Mucosa of stomach (tissue), 1 donor: Measurements from ENCODE around the gene DNAI2.

Experiments
- H3K27me3 ChIP-seq: one replicate; pipeline ENCODE4 v1.7.0; 2013; ENCODE audit warnings: mild to moderate bottlenecking, low read length; ENCODE audit not compliant: control insufficient read depth, insufficient read depth
- H3K36me3 ChIP-seq: one replicate; pipeline ENCODE4 v1.7.0; 2013; ENCODE audit warnings: low read length; ENCODE audit not compliant: control insufficient read depth, insufficient read depth
- H3K4me1 ChIP-seq: one replicate; pipeline ENCODE4 v1.7.0; 2013; ENCODE audit warnings: mild to moderate bottlenecking, low read length; ENCODE audit not compliant: control insufficient read depth, insufficient read depth
- H3K4me3 ChIP-seq: one replicate; pipeline ENCODE4 v1.7.0; 2013; ENCODE audit warnings: low read length
- H3K9ac ChIP-seq: one replicate; pipeline ENCODE4 v1.7.0; 2013; ENCODE audit warnings: mild to moderate bottlenecking, low read length, moderate library complexity
- H3K9me3 ChIP-seq: one replicate; pipeline ENCODE4 v1.7.0; 2013; ENCODE audit warnings: mild to moderate bottlenecking, low read length, moderate library complexity; ENCODE audit not compliant: control insufficient read depth
- donor health status: Pancreatic carcinoma.

The DNAI2 gene

DNA sequence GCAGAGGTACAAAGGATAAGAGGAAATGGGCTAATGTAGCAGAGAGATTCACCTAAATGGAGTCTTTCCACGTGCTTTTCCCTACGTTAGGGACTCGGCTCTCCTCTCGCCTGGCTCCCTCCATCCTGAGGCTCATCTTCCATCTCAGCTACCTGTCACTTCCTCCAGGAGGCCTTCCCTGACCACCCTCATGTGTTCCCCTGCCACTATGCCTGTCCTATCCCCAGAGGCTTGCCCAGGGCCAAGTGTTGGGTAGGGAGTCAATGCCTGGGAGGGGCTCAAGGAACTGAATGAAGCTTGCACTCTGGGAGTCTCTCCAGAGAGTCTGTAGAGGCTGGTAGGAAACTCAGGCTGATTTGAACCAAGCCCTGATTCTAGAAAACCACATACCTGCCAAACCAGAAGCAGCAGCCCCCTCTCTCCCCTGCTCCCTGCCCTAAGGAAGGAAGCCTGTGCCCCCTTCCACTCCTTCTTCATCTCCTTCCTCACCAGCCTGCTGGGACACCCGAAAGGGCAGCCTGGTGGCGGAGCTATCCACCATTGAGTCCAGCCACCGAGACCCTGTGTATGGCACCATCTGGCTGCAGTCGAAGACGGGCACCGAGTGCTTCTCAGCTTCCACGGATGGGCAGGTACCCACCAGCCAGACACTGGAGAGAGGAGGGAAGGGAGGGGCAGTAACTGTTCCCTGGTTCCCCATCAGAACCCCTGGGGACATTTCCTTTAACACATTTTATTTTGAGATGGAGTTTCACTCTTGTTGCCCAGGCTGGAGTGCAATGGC, 25.4 kb downstream of the DNAI2 start:
- Histone ChIP-seq H3K9ac (no peak overlapping the region), H3K27me3 (peaks cover 15% of the 10 kb centered on the region), H3K36me3 (no peaks in the 10 kb centered on the region), H3K9me3 (no peaks in the 10 kb centered on the region), H3K4me1 (peaks cover 10% of the 10 kb centered on the region), H3K4me3 (no peak overlapping the region)

DNA sequence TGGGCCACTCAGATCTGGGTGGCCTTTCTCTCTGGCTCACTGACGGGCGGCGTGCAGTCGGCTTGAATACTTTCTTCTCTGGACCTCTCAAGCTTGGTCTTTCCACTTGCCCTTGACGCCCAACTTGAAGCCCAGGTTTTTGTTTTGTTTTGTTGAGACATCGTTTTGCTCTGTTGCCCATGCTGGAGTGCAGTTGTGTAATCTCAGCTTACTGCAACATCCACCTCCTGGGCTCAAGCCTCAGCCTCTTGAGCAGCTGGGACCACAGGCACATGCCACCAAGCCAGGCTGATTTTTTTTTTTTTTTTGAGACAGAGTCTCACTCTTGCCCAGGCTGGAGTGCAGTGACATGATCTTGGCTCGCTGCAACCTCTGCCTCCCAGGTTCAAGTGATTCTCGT, 29.3 kb downstream of the DNAI2 start:
- no peaks in the 10 kb centered on the region for H3K9me3 ChIP-seq
- H3K36me3 ChIP-seq, result no peaks in the 10 kb centered on the region
- H3K27me3 ChIP-seq, result peaks cover 15% of the 10 kb centered on the region
- no peak overlapping the region for H3K9ac ChIP-seq
- no peaks in the 10 kb centered on the region for H3K4me1 ChIP-seq
- H3K4me3 ChIP-seq, result no peak overlapping the region

DNA sequence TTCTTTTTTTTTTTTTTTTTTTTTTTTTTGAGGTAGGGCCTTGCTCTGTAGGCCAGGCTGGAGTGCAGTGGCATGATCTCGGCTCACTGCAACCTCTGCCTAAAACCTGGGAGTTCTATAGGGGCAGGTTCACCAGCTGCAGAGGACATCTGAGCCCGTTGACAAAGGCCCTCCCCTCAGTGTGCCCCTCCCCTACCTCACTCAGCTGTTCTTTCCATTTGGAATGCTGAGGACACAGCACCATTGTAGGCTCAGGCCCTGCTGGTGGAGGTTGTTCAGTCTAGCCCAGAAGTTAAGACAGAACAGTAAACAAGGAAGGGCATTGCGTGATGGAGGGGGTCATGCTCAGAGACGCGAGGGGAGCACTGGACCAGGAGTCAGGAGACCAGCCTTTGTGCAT, 30.1 kb downstream of the DNAI2 start:
- no peak overlapping the region for H3K4me3 ChIP-seq
- H3K9me3 ChIP-seq, result no peaks in the 10 kb centered on the region
- no peaks in the 10 kb centered on the region for H3K4me1 ChIP-seq
- peaks cover 8% of the 10 kb centered on the region for H3K27me3 ChIP-seq
- H3K9ac ChIP-seq, result no peak overlapping the region
- H3K36me3 ChIP-seq, result no peaks in the 10 kb centered on the region

DNA sequence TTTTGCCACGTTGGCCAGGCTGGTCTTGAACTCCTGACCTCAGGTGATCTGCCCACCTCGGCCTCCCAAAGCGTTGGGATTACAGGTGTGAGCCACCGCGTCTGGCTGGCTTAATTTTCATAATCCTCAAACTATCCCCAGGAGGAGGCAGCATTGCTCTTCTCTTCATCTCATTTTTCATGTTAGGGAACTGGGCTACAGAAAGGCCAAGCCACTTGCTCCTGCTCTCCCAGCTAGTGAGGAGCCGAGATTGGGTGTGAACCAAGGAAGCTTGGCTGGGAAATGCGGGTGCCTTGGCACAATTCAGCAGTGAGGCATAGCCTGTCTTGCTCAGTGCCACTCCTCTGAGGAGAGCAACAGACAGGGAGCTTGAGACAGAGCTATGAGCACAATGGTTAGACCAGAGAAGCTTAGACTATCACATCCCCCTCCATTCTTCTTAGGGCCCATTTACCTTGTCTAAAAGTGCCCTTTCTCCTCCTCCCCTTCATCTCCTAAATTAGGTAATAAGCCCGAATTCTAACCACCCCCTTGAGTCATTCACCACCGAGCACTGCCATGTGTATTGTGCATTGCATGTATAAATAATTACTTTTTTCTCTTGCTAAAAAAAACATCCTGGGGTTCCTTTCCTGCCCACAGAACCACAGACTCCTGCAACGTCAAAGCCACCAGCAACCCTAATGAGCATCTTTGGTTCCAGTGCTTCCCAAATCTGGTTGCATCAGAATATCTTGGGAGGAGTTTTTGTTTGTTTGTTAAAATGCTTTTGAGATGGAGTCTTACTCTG, 32.0 kb downstream of the DNAI2 start:
- no peak overlapping the region for H3K4me3 ChIP-seq
- H3K36me3 ChIP-seq, result no peaks in the 10 kb centered on the region
- H3K4me1 ChIP-seq, result no peaks in the 10 kb centered on the region
- H3K27me3 ChIP-seq, result peaks cover 11% of the 10 kb centered on the region
- no peaks in the 10 kb centered on the region for H3K9me3 ChIP-seq
- no peak overlapping the region for H3K9ac ChIP-seq

DNA sequence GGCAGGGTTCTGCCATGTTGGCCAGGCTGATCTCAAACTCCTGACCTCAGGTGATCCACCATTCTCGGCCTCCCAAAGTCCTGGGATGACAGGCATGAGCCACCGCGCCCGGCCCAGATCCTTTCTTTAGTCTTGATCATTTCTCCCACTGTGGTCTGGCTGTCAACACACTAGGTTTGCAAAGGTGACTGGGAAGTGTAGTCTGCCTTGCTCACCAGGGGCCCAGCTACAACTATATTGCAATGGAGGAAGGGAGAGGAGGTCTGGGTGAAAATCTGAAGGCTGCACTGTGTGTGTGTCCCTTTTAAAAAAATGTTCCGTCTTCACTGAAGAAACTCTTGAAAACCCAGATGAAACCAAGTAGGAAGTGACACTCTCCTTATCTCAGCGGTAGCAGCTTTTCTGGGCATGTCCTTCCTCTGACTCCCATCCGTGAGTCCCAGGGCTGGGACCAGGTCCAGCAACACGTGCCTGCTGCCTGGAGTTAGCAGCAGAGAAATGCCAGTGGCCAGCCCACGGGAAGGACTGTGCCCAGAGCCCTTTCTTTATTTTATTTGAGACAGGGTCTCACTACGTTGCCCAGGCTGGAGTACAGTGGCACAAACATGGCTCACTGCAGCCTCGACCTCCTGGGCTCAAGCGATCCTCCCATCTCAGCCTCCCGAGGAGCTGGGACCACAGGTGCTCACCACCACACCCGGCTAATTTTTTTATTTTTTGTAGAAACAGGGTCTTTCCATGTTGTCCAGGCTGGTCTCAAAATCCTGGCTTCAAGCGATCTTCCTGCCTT, 34.1 kb downstream of the DNAI2 start:
- peaks cover 7% of the 10 kb centered on the region for H3K27me3 ChIP-seq
- H3K9ac ChIP-seq, result no peak overlapping the region
- no peaks in the 10 kb centered on the region for H3K4me1 ChIP-seq
- no peaks in the 10 kb centered on the region for H3K36me3 ChIP-seq
- H3K4me3 ChIP-seq, result no peak overlapping the region
- no peaks in the 10 kb centered on the region for H3K9me3 ChIP-seq

DNA sequence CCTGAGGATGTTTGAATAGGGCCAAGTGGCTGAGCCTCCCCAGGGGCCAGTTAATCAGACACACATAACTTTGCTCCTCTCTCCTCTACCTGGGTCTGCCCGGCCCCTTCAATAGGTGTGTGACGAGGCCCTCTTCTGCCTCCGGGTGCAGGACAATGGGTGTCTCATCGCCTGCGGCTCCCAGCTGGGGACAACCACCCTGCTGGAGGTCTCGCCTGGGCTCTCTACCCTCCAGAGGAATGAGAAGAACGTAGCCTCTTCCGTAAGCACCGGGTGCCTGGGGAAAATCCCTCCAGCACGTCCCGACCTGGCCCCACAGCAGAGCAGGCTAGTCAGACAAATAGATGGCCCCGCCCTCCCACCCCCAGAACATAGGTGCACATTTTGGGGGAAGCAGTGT, 35.9 kb downstream of the DNAI2 start:
- no peaks in the 10 kb centered on the region for H3K9me3 ChIP-seq
- H3K4me1 ChIP-seq, result no peaks in the 10 kb centered on the region
- H3K36me3 ChIP-seq, result no peaks in the 10 kb centered on the region
- no peak overlapping the region for H3K9ac ChIP-seq
- peaks cover 7% of the 10 kb centered on the region for H3K27me3 ChIP-seq
- no peak overlapping the region for H3K4me3 ChIP-seq

DNA sequence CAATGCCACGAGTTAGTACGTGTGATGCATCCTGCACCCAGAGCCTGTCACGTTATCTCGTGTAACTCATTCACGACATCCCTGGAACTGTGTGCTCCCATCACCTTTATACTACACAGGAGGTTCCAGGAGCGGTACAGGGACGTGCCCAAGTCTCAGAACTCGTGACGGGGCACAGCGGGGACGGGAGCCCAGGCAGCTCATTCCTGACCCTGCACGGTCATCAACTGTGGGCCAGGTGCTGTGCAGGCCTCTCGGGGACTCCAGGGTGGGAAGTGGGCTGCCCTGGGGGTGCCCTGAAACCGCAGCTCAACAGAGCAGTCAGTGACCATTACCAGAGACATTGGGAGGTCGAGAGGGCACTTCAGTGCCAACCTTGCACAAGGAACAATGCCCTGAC, 40.8 kb downstream of the DNAI2 start:
- Histone ChIP-seq H3K4me3 (no peak overlapping the region), H3K36me3 (no peaks in the 10 kb centered on the region), H3K4me1 (no peaks in the 10 kb centered on the region), H3K27me3 (no peaks in the 10 kb centered on the region), H3K9me3 (no peaks in the 10 kb centered on the region), H3K9ac (no peak overlapping the region)

DNA sequence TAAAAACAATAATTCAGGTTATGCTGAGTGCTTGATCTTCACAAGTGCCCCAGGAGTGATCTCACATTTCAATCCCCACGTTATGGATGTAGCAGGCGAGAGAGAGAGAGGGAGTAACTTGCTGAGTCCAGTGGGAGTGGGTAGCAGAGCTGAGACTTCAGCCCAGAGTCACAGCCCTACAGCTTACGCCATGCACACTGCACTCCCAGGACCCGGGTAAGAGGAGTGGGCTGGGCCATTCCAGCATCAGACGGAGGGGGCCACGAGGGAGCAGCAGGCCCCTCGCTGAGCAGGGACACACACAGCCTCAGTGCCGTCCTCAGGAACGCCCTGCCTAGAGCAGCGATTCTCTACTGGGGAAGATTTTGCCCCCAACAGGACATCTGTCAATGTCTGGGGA, 42.2 kb downstream of the DNAI2 start:
- H3K9ac ChIP-seq, result no peak overlapping the region
- no peaks in the 10 kb centered on the region for H3K9me3 ChIP-seq
- H3K4me3 ChIP-seq, result no peak overlapping the region
- H3K27me3 ChIP-seq, result no peaks in the 10 kb centered on the region
- H3K4me1 ChIP-seq, result no peaks in the 10 kb centered on the region
- no peaks in the 10 kb centered on the region for H3K36me3 ChIP-seq

DNA sequence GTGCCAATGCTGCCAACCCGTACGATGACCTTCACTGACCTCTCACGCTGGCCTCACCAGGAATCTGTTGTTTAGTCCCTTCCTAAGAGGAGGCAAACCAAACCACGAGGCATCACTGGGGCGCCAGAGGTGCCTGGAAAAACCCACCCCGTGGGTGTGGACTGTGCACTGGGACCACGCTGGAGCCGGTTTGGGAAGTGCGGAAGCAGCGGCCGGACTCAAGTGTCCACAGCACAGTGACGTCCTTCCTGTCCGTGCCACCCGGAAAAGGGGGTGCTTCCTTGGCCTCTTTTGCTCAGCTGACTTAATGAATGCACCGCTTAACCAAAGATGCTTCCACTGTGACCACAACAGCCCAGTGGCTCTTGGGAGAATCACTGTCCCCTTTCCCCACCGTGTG, 43.0 kb downstream of the DNAI2 start:
- no peak overlapping the region for H3K9ac ChIP-seq
- H3K4me1 ChIP-seq, result no peaks in the 10 kb centered on the region
- H3K36me3 ChIP-seq, result no peaks in the 10 kb centered on the region
- no peak overlapping the region for H3K4me3 ChIP-seq
- H3K9me3 ChIP-seq, result no peaks in the 10 kb centered on the region
- no peaks in the 10 kb centered on the region for H3K27me3 ChIP-seq

DNA sequence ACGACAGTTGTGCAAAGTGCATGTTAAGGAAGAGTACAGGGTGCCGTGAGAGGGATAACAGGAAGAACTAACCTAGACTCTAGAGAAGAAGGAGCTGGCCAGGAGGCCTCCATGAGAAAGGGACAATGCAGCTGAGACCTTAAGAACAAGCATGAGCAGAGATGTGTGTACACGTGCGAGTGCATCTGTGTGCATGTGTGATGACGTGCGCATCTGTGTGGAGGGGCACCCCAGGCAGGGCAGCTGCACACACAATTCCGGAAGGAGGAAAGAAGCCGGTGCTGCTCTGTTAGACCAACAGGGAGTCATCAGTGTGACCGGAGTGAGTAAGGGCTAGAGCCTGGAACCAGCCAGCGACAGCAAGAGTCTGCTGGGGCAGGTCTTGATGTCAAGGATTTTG, 44.4 kb downstream of the DNAI2 start:
- H3K9ac ChIP-seq, result no peak overlapping the region
- no peaks in the 10 kb centered on the region for H3K4me1 ChIP-seq
- H3K4me3 ChIP-seq, result no peak overlapping the region
- no peaks in the 10 kb centered on the region for H3K36me3 ChIP-seq
- H3K27me3 ChIP-seq, result no peaks in the 10 kb centered on the region
- H3K9me3 ChIP-seq, result no peaks in the 10 kb centered on the region

DNA sequence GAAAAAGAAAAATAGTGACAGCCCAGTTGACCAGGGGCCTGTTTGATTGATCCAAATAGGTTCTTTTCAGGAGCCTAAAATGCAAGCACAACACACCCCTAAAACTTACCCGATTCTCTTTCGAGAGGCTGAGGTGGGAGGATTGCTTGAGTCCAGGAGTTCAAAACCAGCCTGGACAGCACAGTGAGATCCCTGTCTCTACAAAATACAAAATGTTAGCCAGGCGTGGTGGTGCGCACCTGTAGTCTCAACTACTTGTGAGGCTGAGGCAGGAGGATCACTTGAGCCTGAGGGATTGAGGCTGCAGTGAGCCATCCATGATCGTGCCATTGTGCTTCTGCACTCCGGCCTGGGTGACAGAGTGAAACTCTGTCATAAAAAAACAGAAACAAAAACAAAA, 50.5 kb downstream of the DNAI2 start:
- Histone ChIP-seq H3K4me1 (peaks cover 8% of the 10 kb centered on the region), H3K9me3 (no peaks in the 10 kb centered on the region), H3K4me3 (no peak overlapping the region), H3K36me3 (no peaks in the 10 kb centered on the region), H3K27me3 (peaks cover 32% of the 10 kb centered on the region), H3K9ac (no peak overlapping the region)

DNA sequence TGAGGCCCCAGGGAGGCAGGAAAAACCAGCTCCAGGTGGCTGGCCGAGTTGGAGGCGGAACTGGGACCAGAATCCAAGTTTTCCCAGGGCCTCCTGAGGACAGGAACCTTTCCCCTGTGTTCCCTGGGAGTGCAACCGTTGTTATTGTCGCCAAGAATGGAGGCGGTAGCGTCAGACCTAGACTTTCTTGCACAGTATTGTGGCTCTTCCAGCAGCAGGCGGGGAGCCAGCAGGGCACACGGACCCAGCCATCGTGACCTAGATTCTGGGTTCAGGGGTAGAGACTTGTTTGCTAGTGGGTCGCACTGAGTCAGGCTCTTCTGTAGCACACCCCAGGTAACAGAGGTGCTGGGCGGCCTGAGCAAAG, 51.3 kb downstream of the DNAI2 start:
- Histone ChIP-seq H3K4me1 (peaks cover 8% of the 10 kb centered on the region), H3K27me3 (peaks cover 32% of the 10 kb centered on the region), H3K4me3 (no peak overlapping the region), H3K9me3 (no peaks in the 10 kb centered on the region), H3K36me3 (no peaks in the 10 kb centered on the region), H3K9ac (no peak overlapping the region)
